Thyroid gland (tissue), 4 donors: ENCODE measurements around the gene COPG1. TPM values are rescaled to one million over a fixed set of nuclear protein-coding genes. Genes with fewer than 3 reads are reported as not detected.
"Not testable (repeated sequence)": the region's sequence is repeated elsewhere in the genome, so short reads cannot be mapped to it uniquely, and the experiment has no call there.

Source experiments
- DNase-seq, 2 donors: peaks; one replicate each; pipeline ENCODE4 v3.0.0-alpha.2; 2019
- H3K27ac ChIP-seq, 3 donors: fragments of 200-600 bp; sonication (generic); 1 replicate in 2 of 3; 2 replicates in 1 of 3; pipeline ENCODE4 v1.5.1; 2016 to 2019; ENCODE audit warnings: mild to moderate bottlenecking in 1 of 3, moderate library complexity in 1 of 3
- H3K27me3 ChIP-seq: fragments of 200-600 bp; sonication (generic); one replicate; pipeline ENCODE4 v1.5.1; 2019
- H3K36me3 ChIP-seq, 2 donors: fragments of 200-600 bp; sonication (generic); one replicate each; pipeline ENCODE4 v1.5.1; 2016 to 2019
- H3K4me1 ChIP-seq, 2 donors: fragments of 200-600 bp; sonication (generic); one replicate each; pipeline ENCODE4 v1.5.1; 2017 to 2019
- H3K4me3 ChIP-seq, 3 donors: fragments of 200-600 bp; sonication (generic); replicated peaks in 1 of 3; 1 replicate in 2 of 3; 2 replicates in 1 of 3; pipeline ENCODE4 v1.5.1; 2016; ENCODE audit warnings: mild to moderate bottlenecking in 1 of 3
- H3K9me3 ChIP-seq: fragments of 200-600 bp; sonication (generic); one replicate; pipeline ENCODE4 v1.5.1; 2017
- CTCF ChIP-seq, 6 experiments: fragments of 200-600 bp in 3 of 6; fragments of 450-650 bp in 3 of 6; sonication (generic) in 3 of 6; IDR thresholded peaks; one replicate each; pipeline ENCODE4 v1.5.1; 2016 to 2019; ENCODE audit warnings: antibody characterized with exemption in 6 of 6, mild to moderate bottlenecking in 2 of 6, inconsistent platforms in 1 of 6, moderate library complexity in 1 of 6
- POLR2A ChIP-seq, 2 donors: fragments of 450-650 bp; IDR thresholded peaks; one replicate each; pipeline ENCODE4 v1.6.1; 2017; ENCODE audit warnings: antibody characterized with exemption in 2 of 2, mild to moderate bottlenecking in 2 of 2, moderate library complexity in 1 of 2
- WGBS, 2 donors: methylation state at CpG; one replicate each; pipeline ENCODE4 v1.1.5; 2017; 5-methylcytosine and 5-hydroxymethylcytosine counted together
- intact Hi-C: fragments of 100-400 bp; cut with DNase I; formaldehyde crosslinking; loops from one replicate; pipeline ENCODE4 v1.15.1; 2023
- total RNA-seq, 4 donors: library from RNA; depleted of rRNA; stranded (reverse); fragments of >200 nt; gene quantifications; one replicate each; pipeline ENCODE4 v1.2.3, GENCODE V29; 2016

COPG1 gene
- total RNA-seq, 4 donors from 2014 or later = 95.8 to 195 (median 159) TPM

GRCh38 chr3:129211345-129211744 is 38.1 kb upstream of the COPG1 start:
- Histone ChIP-seq H3K4me1 (peaks cover 3 to 13% of the 10 kb centered on the region in 2 donors), H3K27me3 (no peaks in the 10 kb centered on the region), H3K36me3 (no peaks in the 10 kb centered on the region), H3K4me3 (no peak overlapping the region), H3K9me3 (no peaks in the 10 kb centered on the region), H3K27ac (no peak overlapping the region)
- 53 to 57% methylated on average over 1 of the region's 1 CpG for WGBS, 2 donors
- TF ChIP-seq CTCF (IDR thresholded peaks at IDR 0.05) = no peak
- no peak for TF ChIP-seq POLR2A (IDR thresholded peaks at IDR 0.05)
- intact Hi-C loops = no loop called here
- DNase-seq = no peak

- no peak for TF ChIP-seq CTCF (IDR thresholded peaks at IDR 0.05)
- no peak for TF ChIP-seq POLR2A (IDR thresholded peaks at IDR 0.05)
- Histone ChIP-seq H3K9me3 (no peaks in the 10 kb centered on the region), H3K4me1 (peaks cover 3 to 13% of the 10 kb centered on the region in 2 donors), H3K36me3 (no peaks in the 10 kb centered on the region), H3K27me3 (no peaks in the 10 kb centered on the region), H3K27ac (peak overlapping the region in 2 of 3 donors; percentile 17 to 40), H3K4me3 (no peak overlapping the region)
- peak; percentile 82 to 86 for DNase-seq
- WGBS, 2 donors = 10 to 21% methylated on average over 6 of the region's 6 CpGs
- intact Hi-C loops = no loop called here
Measured at GRCh38 chr3:129211772-129212171, 37.6 kb upstream of the COPG1 start.

- WGBS, 2 donors = 93 to 97% methylated on average over 5 of the region's 5 CpGs
- Histone ChIP-seq H3K27me3 (no peaks in the 10 kb centered on the region), H3K4me3 (no peak overlapping the region), H3K4me1 (peaks cover 3 to 13% of the 10 kb centered on the region in 2 donors), H3K9me3 (no peaks in the 10 kb centered on the region), H3K27ac (no peak overlapping the region), H3K36me3 (no peaks in the 10 kb centered on the region)
- TF ChIP-seq CTCF (IDR thresholded peaks at IDR 0.05) (no peak), POLR2A (IDR thresholded peaks at IDR 0.05) (no peak)
- DNase-seq = no peak
- intact Hi-C loops = no loop called here
Measured at GRCh38 chr3:129213238-129213637, 36.2 kb upstream of the COPG1 start.

- intact Hi-C loops = no loop called here
- no peak overlapping the region for H3K4me3 ChIP-seq
- H3K36me3 ChIP-seq = no peaks in the 10 kb centered on the region
- no peaks in the 10 kb centered on the region for H3K9me3 ChIP-seq
- H3K27ac ChIP-seq = no peak overlapping the region
- TF ChIP-seq CTCF (IDR thresholded peaks at IDR 0.05) (no peak), POLR2A (IDR thresholded peaks at IDR 0.05) (no peak)
- 92 to 96% methylated on average over 2 of the region's 2 CpGs for WGBS, 2 donors
- no peaks in the 10 kb centered on the region for H3K4me1 ChIP-seq
- H3K27me3 ChIP-seq = no peaks in the 10 kb centered on the region
- DNase-seq = no peak
Measured at GRCh38 chr3:129218742-129219141, 30.7 kb upstream of the COPG1 start.

GRCh38 chr3:129224387-129224786 is 25.0 kb upstream of the COPG1 start:
- H3K4me3 ChIP-seq, DNase-seq, H3K9me3 ChIP-seq, H3K36me3 ChIP-seq, H3K27me3 ChIP-seq, intact Hi-C loops: not testable (repeated sequence)
- H3K4me1 ChIP-seq = peaks cover 9 to 14% of the 10 kb centered on the region in 2 donors
- 67 to 74% methylated on average over 1 of the region's 1 CpG for WGBS, 2 donors
- H3K27ac ChIP-seq = peak overlapping the region; percentile 4 to 38 (median 35)

GRCh38 chr3:129224984-129225393 is 24.4 kb upstream of the COPG1 start:
- no peaks in the 10 kb centered on the region for H3K27me3 ChIP-seq
- no peaks in the 10 kb centered on the region for H3K9me3 ChIP-seq
- intact Hi-C loops = no loop called here
- 19 to 30% methylated on average over 9 of the region's 9 CpGs for WGBS, 2 donors
- peak overlapping the region; percentile 4 to 35 (median 24) for H3K27ac ChIP-seq
- no peak overlapping the region for H3K4me3 ChIP-seq
- H3K36me3 ChIP-seq = no peaks in the 10 kb centered on the region
- H3K4me1 ChIP-seq = peaks cover 9 to 16% of the 10 kb centered on the region in 2 donors
- no peak for TF ChIP-seq CTCF (IDR thresholded peaks at IDR 0.05)
- DNase-seq = peak; percentile 45 to 52
